H4 (cell line): ENCODE results near the gene OXLD1. TPM values are rescaled to one million over a fixed set of nuclear protein-coding genes. Genes with fewer than 3 reads are reported as not detected.

Source experiments
- DNase-seq: peaks from one replicate; pipeline ENCODE4 v3.0.0-alpha.2; 2015; ENCODE audit warnings: low spot score
- total RNA-seq: library from RNA; depleted of rRNA; stranded (reverse); fragments of >200 nt; shearing (Covaris generic); gene quantifications from 2 replicates; pipeline ENCODE4 v1.2.3, GENCODE V29; 2014; rRNA removed

Gene OXLD1
- total RNA-seq, 1 experiment from 2014 or later, result 36.3 TPM

GRCh38 chr17:81616877-81617276, 49.5 kb downstream of the OXLD1 start:
- DNase-seq, result no peak

GRCh38 chr17:81615401-81615930, 50.9 kb downstream of the OXLD1 start:
- no peak for DNase-seq

Other genes starting within 250 kb of the OXLD1 start
- 1,105 and 1,576 TPM in 2 replicates for gene ACTG1, start 153.8 kb downstream of the OXLD1 start, total RNA-seq
- gene FSCN2, start 138.2 kb downstream of the OXLD1 start, total RNA-seq, result 0.27 TPM in 1 of 2 replicates, not detected in the other
- 6.6 and 7.4 TPM in 2 replicates for gene FAAP100, start 114.3 kb downstream of the OXLD1 start, total RNA-seq
- gene NPLOC4, start 29.5 kb downstream of the OXLD1 start, total RNA-seq, result 55.0 and 63.7 TPM in 2 replicates
- gene TSPAN10, start 29.4 kb downstream of the OXLD1 start, total RNA-seq, result 0.06 and 1.5 TPM in 2 replicates
- not detected in 2 replicates for gene PDE6G, start 10.1 kb downstream of the OXLD1 start, total RNA-seq
- gene CCDC137, start 132 bp upstream of the OXLD1 start, total RNA-seq, result 10.7 and 16.7 TPM in 2 replicates
- gene ARL16, start 17.2 kb upstream of the OXLD1 start, total RNA-seq, result 31.1 and 47.5 TPM in 2 replicates
- 26.6 and 38.3 TPM in 2 replicates for gene HGS, start 17.4 kb upstream of the OXLD1 start, total RNA-seq
- gene MRPL12, start 36.8 kb upstream of the OXLD1 start, total RNA-seq, result 16.9 and 21.9 TPM in 2 replicates
- 51.6 and 77.0 TPM in 2 replicates for gene SLC25A10, start 45.7 kb upstream of the OXLD1 start, total RNA-seq
- gene GCGR, start 137.5 kb upstream of the OXLD1 start, total RNA-seq, result not detected in 2 replicates
- 13.7 and 14.9 TPM in 2 replicates for gene MCRIP1, start 166.7 kb upstream of the OXLD1 start, total RNA-seq
- gene PPP1R27, start 168.4 kb upstream of the OXLD1 start, total RNA-seq, result not detected in 2 replicates
- gene P4HB, start 193.9 kb upstream of the OXLD1 start, total RNA-seq, result 921 and 1,439 TPM in 2 replicates
- 78.2 and 78.9 TPM in 2 replicates for gene ARHGDIA, start 204.7 kb upstream of the OXLD1 start, total RNA-seq
- 149 and 166 TPM in 2 replicates for gene ALYREF, start 225.0 kb upstream of the OXLD1 start, total RNA-seq
- 189 and 222 TPM in 2 replicates for gene ANAPC11, start 225.1 kb upstream of the OXLD1 start, total RNA-seq
- 0.04 TPM in 1 of 2 replicates, not detected in the other for gene NPB, start 235.6 kb upstream of the OXLD1 start, total RNA-seq
- 34.7 and 39.0 TPM in 2 replicates for gene PCYT2, start 244.8 kb upstream of the OXLD1 start, total RNA-seq